ENCODE data around the gene MAS1.

DNA sequence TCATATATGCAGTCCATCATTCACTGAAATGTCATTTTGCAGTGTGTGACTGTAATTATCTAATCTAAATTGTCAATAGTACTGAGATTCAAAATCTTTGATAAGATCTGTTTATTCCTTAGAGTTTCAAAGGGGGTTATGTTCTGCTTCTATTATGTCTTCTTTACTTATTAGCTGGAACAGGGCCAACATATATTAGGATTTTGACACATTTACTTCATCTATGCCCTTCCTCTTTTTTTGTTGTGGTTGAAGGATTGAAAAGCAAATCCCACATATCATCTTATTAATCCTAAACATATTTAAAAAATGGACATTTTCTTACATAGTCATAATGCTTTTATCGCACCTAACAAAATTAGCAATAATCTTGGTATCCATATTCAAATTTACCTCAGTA, 30.3 kb upstream of the MAS1 start:
- TF ChIP-seq, protein P1, sequence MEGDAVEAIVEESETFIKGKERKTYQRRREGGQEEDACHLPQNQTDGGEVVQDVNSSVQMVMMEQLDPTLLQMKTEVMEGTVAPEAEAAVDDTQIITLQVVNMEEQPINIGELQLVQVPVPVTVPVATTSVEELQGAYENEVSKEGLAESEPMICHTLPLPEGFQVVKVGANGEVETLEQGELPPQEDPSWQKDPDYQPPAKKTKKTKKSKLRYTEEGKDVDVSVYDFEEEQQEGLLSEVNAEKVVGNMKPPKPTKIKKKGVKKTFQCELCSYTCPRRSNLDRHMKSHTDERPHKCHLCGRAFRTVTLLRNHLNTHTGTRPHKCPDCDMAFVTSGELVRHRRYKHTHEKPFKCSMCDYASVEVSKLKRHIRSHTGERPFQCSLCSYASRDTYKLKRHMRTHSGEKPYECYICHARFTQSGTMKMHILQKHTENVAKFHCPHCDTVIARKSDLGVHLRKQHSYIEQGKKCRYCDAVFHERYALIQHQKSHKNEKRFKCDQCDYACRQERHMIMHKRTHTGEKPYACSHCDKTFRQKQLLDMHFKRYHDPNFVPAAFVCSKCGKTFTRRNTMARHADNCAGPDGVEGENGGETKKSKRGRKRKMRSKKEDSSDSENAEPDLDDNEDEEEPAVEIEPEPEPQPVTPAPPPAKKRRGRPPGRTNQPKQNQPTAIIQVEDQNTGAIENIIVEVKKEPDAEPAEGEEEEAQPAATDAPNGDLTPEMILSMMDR (IDR thresholded peaks at IDR 0.05; ENCODE audit: low read depth, low read length, poor library complexity, severe bottlenecking), result no peak
- no peak for TF ChIP-seq EZH2phosphoT487 (IDR thresholded peaks at IDR 0.05; ENCODE audit: borderline replicate concordance, low read length)
